Limb (tissue), 2 donors: ENCODE results near the gene ADGRD2.

Experiments
- DNase-seq, 2 donors: peaks; one replicate each; pipeline ENCODE4 v3.0.0-alpha.2; 2016; ENCODE audit errors: extremely low spot score in 2 of 2

The ADGRD2 gene

DNA sequence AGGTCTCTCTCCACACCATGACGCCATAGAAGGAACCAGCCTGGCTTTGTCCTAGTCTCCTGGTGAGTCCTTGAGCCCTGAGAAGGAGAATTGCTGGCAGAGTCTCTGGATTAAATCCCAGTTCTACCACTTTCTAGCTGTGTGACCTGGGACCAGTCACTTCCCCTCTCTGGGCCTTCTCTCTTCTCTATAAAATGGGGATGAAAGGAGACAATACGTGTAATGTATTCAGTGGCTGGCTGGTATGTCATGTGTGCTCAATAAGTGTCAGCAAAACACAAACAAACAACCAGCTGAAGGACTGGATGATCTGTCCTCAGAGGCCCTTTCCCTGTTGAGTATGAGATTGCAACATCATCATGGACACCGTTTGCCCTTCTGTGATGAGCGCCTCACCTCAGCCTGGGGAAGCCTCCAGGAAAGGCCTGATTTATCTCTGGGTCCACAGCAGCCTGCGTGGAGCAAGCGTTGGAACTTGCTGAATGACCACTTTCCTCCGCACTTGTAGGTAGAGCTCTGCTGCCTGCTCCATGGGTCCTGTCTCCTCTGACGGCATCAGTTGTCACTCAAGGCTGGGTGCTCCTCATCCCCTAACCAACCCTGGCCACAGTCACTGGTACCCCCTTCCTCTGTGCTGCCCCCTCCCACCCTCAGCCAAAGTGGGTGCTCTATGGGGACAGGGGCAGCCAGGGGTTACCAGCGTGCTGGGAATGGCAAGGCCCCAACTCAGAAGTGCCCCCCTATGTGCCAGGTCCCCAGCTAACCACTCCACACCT is 60.6 kb downstream of the ADGRD2 start:
- DNase-seq = no peak

DNA sequence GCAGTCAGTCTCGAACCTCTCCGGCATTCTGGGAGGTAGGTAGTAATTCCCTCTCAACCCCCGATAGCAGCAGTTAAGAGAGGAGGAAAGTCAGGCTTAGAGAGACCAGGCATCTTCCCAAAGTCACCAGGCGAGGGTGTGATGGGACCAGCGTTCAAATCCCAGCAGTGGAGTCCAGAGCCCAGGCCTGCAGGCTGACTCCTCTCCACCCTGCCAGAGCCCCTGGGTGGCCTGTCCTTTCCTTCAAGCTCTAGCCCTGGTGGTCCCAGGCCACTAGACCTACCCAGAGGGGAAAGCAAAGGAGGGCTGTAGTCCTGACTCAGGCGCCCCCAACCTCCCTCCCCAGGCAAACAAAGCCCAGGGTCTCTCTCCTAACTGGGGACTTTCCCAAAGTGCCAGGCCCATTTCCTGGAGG is 61.2 kb downstream of the ADGRD2 start:
- DNase-seq = peak in 1 of 2 donors; percentile 30

GRCh38 chr9:124511891-124512805 is 61.9 kb downstream of the ADGRD2 start:
- peak in 1 of 2 donors; percentile 34 for DNase-seq

GRCh38 chr9:124512806-124513204 is 62.6 kb downstream of the ADGRD2 start:
- DNase-seq = peak in 1 of 2 donors; percentile 28

- DNase-seq = peak in 1 of 2 donors; percentile 31
These were observed 63.2 kb downstream of the ADGRD2 start for GRCh38 chr9:124513376-124513994.

- no peak for DNase-seq
These were observed 63.9 kb downstream of the ADGRD2 start for GRCh38 chr9:124514125-124514524.

DNA sequence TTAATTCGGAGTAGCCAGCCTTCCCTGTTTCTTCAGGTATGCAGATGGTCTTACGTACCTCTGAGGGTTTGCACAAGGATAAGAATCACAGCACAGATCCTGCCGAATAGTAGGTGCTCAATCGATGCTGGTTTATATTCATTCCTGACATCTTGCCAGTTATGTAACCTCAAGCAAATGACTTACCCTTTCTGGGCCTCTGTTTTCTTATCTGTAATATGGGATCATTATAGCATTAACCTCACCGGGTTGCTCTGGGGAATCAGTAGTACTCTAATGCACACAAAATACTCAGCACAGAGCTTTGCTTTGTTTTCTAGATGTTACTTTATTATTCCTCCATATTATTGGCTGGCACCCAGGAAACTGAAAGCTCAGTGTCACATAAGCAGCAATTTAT is 64.6 kb downstream of the ADGRD2 start:
- DNase-seq = no peak

DNA sequence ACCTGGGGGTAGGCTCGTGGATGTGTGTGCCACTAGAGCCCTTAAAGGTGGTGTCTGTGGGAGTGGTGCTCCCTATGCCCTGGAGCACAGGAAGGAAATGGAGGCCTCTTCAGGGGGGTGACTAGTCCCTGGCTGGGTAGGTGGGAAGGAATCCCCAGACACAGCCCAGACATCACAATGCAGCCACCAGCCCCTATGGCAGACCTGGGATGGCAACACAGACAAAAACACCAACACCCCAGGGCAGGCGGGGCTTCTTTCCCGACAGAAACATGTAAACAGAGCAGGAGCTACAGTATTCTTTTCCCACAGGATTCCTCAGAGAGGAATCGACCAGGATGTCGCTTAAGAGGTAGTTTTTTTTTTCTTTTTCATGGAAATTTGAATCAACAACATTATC is 67.3 kb downstream of the ADGRD2 start:
- no peak for DNase-seq

- no peak for DNase-seq
These were observed 67.9 kb downstream of the ADGRD2 start for GRCh38 chr9:124518116-124518515.

GRCh38 chr9:124520206-124520596 is 70.0 kb downstream of the ADGRD2 start:
- DNase-seq = no peak

- DNase-seq = no peak
These were observed 70.9 kb downstream of the ADGRD2 start for GRCh38 chr9:124521142-124521541.

- DNase-seq = no peak
These were observed 72.2 kb downstream of the ADGRD2 start for GRCh38 chr9:124522121-124523098.

GRCh38 chr9:124526174-124526573 is 75.9 kb downstream of the ADGRD2 start:
- DNase-seq = no peak

GRCh38 chr9:124527781-124528180 is 77.5 kb downstream of the ADGRD2 start:
- DNase-seq = no peak
